Psoas muscle (tissue), 8 donors: Measurements from ENCODE around the gene PPP1R16B. TPM values are rescaled to one million over a fixed set of nuclear protein-coding genes. Genes with fewer than 3 reads are reported as not detected.

ENCODE experiments used
- ATAC-seq, 4 donors: fragments of 200-7000 bp; cut with Tn5 transposase; one replicate each; pipeline ENCODE4 v1.9.1; 2020; ENCODE audit warnings: moderate library complexity in 3 of 4, mild to moderate bottlenecking in 2 of 4
- DNase-seq, 2 donors: peaks; one replicate each; pipeline ENCODE4 v3.0.0-alpha.2; 2020
- H3K27ac ChIP-seq: fragments of 200-600 bp; one replicate; pipeline ENCODE4 v1.8.0; 2022
- H3K27me3 ChIP-seq, 3 donors: fragments of 200-600 bp in 1 of 3; one replicate each; pipeline versions ENCODE4 v1.6.1 to v1.8.0; 2013 to 2022; ENCODE audit warnings: low read length in 2 of 3, mild to moderate bottlenecking in 2 of 3, moderate library complexity in 1 of 3; ENCODE audit not compliant: insufficient read depth in 3 of 3
- H3K36me3 ChIP-seq, 2 donors: fragments of 200-600 bp in 1 of 2; one replicate each; pipeline versions ENCODE4 v1.6.1 to v1.8.0; 2013 to 2022; ENCODE audit warnings: low read depth in 1 of 2, mild to moderate bottlenecking in 1 of 2, moderate library complexity in 1 of 2; ENCODE audit not compliant: insufficient read depth in 1 of 2
- H3K4me1 ChIP-seq: fragments of 200-600 bp; one replicate; pipeline ENCODE4 v1.8.0; 2022
- H3K4me3 ChIP-seq: fragments of 200-600 bp; one replicate; pipeline ENCODE4 v1.8.0; 2022; ENCODE audit warnings: mild to moderate bottlenecking
- H3K9me3 ChIP-seq: fragments of 200-600 bp; one replicate; pipeline ENCODE4 v1.8.0; 2022
- CTCF ChIP-seq: fragments of 200-600 bp; IDR thresholded peaks from one replicate; pipeline ENCODE4 v1.8.0; 2022; ENCODE audit warnings: antibody characterized with exemption
- WGBS, 3 donors: extraction: QIAGEN DNeasy Blood & Tissue Kit; methylation state at CpG; one replicate each; pipeline versions ENCODE4 v1.1.6 to v1.1.7; 2013; 5-methylcytosine and 5-hydroxymethylcytosine counted together
- intact Hi-C, 2 donors: fragments of 100-400 bp; cut with DNase I; formaldehyde crosslinking; loops; one replicate each; pipeline versions ENCODE4 v1.11.0 to v1.14.2; 2022
- polyA plus RNA-seq, 3 donors: library from polyadenylated mRNA; stranded (reverse); fragments of 200-250 nt; gene quantifications; one replicate each; pipeline ENCODE4 v1.2.3, GENCODE V29; 2013
- total RNA-seq, 4 donors: library from RNA; stranded (reverse); fragmentation: NEBNext Ultra II Directional in 2 of 4; extraction: Animal tissue kit (Norgen Biotek cat#: 25700) in 2 of 4; gene quantifications; one replicate each; pipeline versions ENCODE4 v1.2.1 to v1.2.4, GENCODE V29; 2021 to 2023
- donor health status: healthy with polysubstance abuse.
- donor health status: DM: no; HTN: no; CAD: no; lungs with moderate emphysema.
- donor health status: Bipolar disorder and iron deficiency.
- donor health status: healthy.
- donor health status: DM: yes; HTN: yes; CAD: no.
- donor health status: DM: no; HTN: no; CAD: no.
- donor health status: DM: no; HTN: no; CAD: no.
- donor health status: DM: yes; HTN: yes; CAD: no.

The PPP1R16B gene
- total and polyA plus RNA-seq, 7 donors: 1.6 to 5.2 (median 4.1) TPM

GRCh38 chr20:38787870-38788269, 17.6 kb upstream of the PPP1R16B start:
- intact Hi-C loops: no loop called here
- Histone ChIP-seq H3K36me3 (no peaks in the 10 kb centered on the region), H3K27me3 (no peaks in the 10 kb centered on the region), H3K4me1 (no peaks in the 10 kb centered on the region), H3K4me3 (no peak overlapping the region), H3K27ac (no peak overlapping the region), H3K9me3 (no peaks in the 10 kb centered on the region)
- TF ChIP-seq CTCF: no peak
- WGBS, 3 donors: 81 to 95% (median 94%) methylated on average over 7 of the region's 7 CpGs
- DNase-seq (no peak), ATAC-seq (no peak)

DNA sequence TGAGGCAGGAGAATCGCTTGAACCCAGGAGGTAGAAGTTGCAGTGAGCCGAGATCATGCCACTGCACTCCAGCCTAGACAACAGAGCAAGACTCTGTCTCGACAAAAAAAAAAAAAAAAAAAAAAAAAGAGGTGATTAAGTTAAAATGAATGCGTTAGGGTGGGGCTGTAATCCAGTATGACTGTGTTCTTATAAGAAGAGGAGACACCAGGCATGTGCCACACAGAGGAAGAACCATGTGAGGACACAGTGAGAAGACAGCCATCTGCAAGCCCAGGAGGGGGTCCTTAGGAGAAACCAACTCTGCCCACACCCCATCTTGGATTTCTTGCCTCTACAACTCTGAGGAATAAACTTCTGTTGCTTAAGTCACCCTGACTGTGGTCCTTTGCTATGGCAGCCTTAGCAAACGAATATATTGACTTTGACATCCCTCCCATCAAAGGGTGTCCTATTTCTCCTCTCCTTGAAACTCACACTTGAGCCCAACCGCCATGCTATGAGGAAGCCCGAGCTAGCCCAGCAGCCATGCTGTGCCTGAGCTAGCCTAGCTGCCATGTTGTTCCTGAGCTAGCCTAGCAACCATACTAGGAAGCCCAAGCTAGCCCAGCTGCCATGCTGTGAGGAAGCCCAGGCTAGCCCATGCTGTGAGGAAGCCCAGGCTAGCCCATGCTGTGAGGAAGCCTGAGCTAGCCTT, 15.8 kb upstream of the PPP1R16B start:
- no peak for ATAC-seq
- WGBS, 3 donors: 74 to 83% (median 74%) methylated on average over 7 of the region's 7 CpGs
- intact Hi-C loops: no loop called here

DNA sequence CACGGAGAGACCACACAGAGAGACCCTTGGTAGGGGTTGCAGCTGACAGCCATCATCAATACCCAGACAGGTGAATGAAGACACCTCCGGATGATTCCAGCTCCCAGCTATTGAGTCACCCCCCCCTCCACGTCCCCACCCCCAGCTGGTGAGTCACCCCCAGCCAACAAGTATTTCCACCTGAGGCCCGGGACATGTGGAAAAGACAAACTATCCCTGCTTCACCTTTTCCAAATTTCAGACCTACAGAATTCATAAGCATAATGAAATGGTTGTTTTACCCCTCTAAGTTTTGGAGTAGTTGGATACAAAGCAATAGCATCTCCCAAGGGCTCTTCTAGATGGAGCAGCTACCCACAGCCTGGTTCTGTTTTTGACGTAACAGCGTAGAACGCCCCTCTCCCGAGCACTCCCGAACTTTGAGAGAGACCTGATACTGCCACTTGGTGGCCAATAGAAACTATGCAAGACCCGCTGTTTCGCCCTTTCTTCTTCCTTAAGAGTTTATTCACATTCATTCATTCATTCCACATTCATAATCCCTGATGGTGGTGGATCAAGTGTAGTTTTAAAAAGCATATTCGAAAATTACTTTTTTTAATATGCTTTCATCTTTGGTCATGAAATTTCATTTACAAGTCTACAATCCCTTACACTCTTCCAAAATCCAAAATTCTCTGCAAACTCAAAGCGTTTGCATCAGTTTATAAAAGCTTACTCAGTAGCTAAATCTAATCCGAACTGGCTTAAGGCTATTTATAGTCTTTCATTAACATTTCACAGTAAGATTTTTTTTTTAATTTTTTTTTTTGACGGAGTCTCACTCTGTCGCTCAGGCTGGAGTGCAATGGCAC, 15.1 kb upstream of the PPP1R16B start:
- H3K27me3 ChIP-seq: no peaks in the 10 kb centered on the region
- no peaks in the 10 kb centered on the region for H3K36me3 ChIP-seq
- H3K9me3 ChIP-seq: no peaks in the 10 kb centered on the region
- WGBS, 3 donors: 40 to 47% (median 46%) methylated on average over 15 to 16 of the region's 16 CpGs
- DNase-seq: no peak
- H3K27ac ChIP-seq: no peak overlapping the region
- no peak for ATAC-seq
- TF ChIP-seq CTCF: peak; percentile 51
- H3K4me3 ChIP-seq: no peak overlapping the region
- no peaks in the 10 kb centered on the region for H3K4me1 ChIP-seq
- intact Hi-C loops: no loop called here

More for the DNA sequence above, 15.8 kb upstream of the PPP1R16B start:
- no peak for TF ChIP-seq CTCF
- Histone ChIP-seq H3K4me1 (no peaks in the 10 kb centered on the region), H3K27me3 (no peaks in the 10 kb centered on the region), H3K36me3 (no peaks in the 10 kb centered on the region), H3K27ac (no peak overlapping the region), H3K4me3 (no peak overlapping the region), H3K9me3 (no peaks in the 10 kb centered on the region)
- DNase-seq: no peak

DNA sequence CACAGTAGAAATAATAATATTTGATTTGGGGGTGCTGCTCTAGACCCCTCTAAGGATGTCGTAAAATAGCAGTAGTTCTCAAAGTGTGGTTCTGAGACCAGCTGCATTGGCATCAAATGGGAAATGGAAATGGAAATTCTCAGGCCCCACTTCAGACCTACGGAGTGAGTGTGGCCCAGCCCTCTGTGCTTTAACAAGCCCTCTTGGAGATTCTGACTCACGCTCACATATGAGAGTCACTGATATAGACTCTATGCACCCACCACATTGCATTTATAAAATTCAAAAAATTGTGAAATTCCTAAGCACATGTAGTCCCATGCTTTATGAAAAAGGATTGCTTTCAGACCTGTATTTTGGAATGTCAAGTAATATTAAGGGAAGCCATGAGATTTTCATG, 14.2 kb upstream of the PPP1R16B start:
- intact Hi-C loops: no loop called here
- WGBS, 3 donors: 68 to 91% (median 84%) methylated on average over 3 of the region's 3 CpGs
- H3K27ac ChIP-seq: no peak overlapping the region
- H3K36me3 ChIP-seq: no peaks in the 10 kb centered on the region
- H3K27me3 ChIP-seq: no peaks in the 10 kb centered on the region
- H3K9me3 ChIP-seq: no peaks in the 10 kb centered on the region
- TF ChIP-seq CTCF: no peak
- H3K4me1 ChIP-seq: no peaks in the 10 kb centered on the region
- ATAC-seq (no peak), DNase-seq (no peak)
- H3K4me3 ChIP-seq: no peak overlapping the region
